ENCODE results near the gene GTF2E1.

The GTF2E1 gene

GRCh38 chr3:120773932-120774331 is 31.4 kb downstream of the GTF2E1 start (continued):
- no peak for TF ChIP-seq ZNF280D (tag by site-specific recombination; IDR thresholded peaks at IDR 0.05)
- TF ChIP-seq ZNF416 (tag by site-specific recombination; IDR thresholded peaks at IDR 0.05), result no peak
- TF ChIP-seq OSR2 (tag by site-specific recombination; IDR thresholded peaks at IDR 0.05), result no peak
- no peak for TF ChIP-seq ZNF610 (tag by site-specific recombination; IDR thresholded peaks at IDR 0.05; ENCODE audit: borderline replicate concordance)
- TF ChIP-seq HOXA7 (CRISPR knock-in tag; IDR thresholded peaks at IDR 0.05; ENCODE audit: borderline replicate concordance), result no peak
- no peak for TF ChIP-seq PRDM10 (tag by site-specific recombination; IDR thresholded peaks at IDR 0.05)
- TF ChIP-seq RBAK (tag by site-specific recombination; IDR thresholded peaks at IDR 0.05), result no peak

- POLR2A ChIA-PET, result no interaction called here
These were observed 32.9 kb downstream of the GTF2E1 start for GRCh38 chr3:120775411-120775810.

More at GRCh38 chr3:120775411-120775810, 32.9 kb downstream of the GTF2E1 start:
- H3K9me3 ChIP-seq (ENCODE audit: control insufficient read depth, insufficient read depth, low read depth, low read length), result no peaks in the 10 kb centered on the region
- H3K27ac ChIP-seq (ENCODE audit: extremely low read depth, low read depth, low read length), result no peak overlapping the region
- H3K4me1 ChIP-seq (ENCODE audit: control insufficient read depth, insufficient read depth, low read length), result no peaks in the 10 kb centered on the region
- H3K36me3 ChIP-seq (ENCODE audit: control insufficient read depth in 2 of 2, insufficient read depth in 1 of 2, low read length in 2 of 2), result peaks cover 0 to 33% of the 10 kb centered on the region in 2 experiments; a peak in 1 of 3 replicates
- CTCF ChIA-PET, result interaction anchor here (1.3 kb wide), 1 partner anchor 19 kb away, joined by 4 read pairs; no protein-coding TSS in a partner anchor
- no peak overlapping the region for H3K4me3 ChIP-seq (ENCODE audit: low read depth, low read length)
- no peak for TF ChIP-seq ZNF112 (tag by site-specific recombination; IDR thresholded peaks at IDR 0.05)
- no peak for TF ChIP-seq GLI4 (tag by site-specific recombination; IDR thresholded peaks at IDR 0.05)
- no peak for TF ChIP-seq KLF8 (tag by site-specific recombination; IDR thresholded peaks at IDR 0.05)
- no peak for TF ChIP-seq ZNF670 (tag by site-specific recombination; IDR thresholded peaks at IDR 0.05; ENCODE audit: low read depth)
- no peak for TF ChIP-seq ZFP37 (tag by site-specific recombination; IDR thresholded peaks at IDR 0.05)
- no peak for TF ChIP-seq KLF7 (tag by site-specific recombination; IDR thresholded peaks at IDR 0.05; ENCODE audit: borderline replicate concordance)
- no peak for TF ChIP-seq ZNF404 (tag by site-specific recombination; IDR thresholded peaks at IDR 0.05)
- TF ChIP-seq ZNF184 (tag by site-specific recombination; IDR thresholded peaks at IDR 0.05), result no peak
- TF ChIP-seq KLF9 (tag by site-specific recombination; IDR thresholded peaks at IDR 0.05; ENCODE audit: low read depth), result no peak
- no peak for TF ChIP-seq ZNF121 (tag by site-specific recombination; IDR thresholded peaks at IDR 0.05)
- TF ChIP-seq ZNF341 (tag by site-specific recombination; IDR thresholded peaks at IDR 0.05; ENCODE audit: low read depth), result no peak
- no peak for TF ChIP-seq ZBTB21 (tag by site-specific recombination; IDR thresholded peaks at IDR 0.05)
- TF ChIP-seq ZNF449 (tag by site-specific recombination; IDR thresholded peaks at IDR 0.05), result no peak
- no peak for TF ChIP-seq ZNF623 (tag by site-specific recombination; IDR thresholded peaks at IDR 0.05)
- TF ChIP-seq RBAK (tag by site-specific recombination; IDR thresholded peaks at IDR 0.05), result no peak
- TF ChIP-seq ZNF311 (tag by site-specific recombination; IDR thresholded peaks at IDR 0.05; ENCODE audit: borderline replicate concordance), result no peak
- TF ChIP-seq ZNF664 (tag by site-specific recombination; IDR thresholded peaks at IDR 0.05), result no peak
- TF ChIP-seq SALL2 (tag by site-specific recombination; IDR thresholded peaks at IDR 0.05; ENCODE audit: borderline replicate concordance), result no peak
- no peak for TF ChIP-seq GLIS2 (tag by site-specific recombination; IDR thresholded peaks at IDR 0.05)
- no peak for TF ChIP-seq PRDM4 (tag by site-specific recombination; IDR thresholded peaks at IDR 0.05)

All from HEK293 (cell line).